Tibial nerve (tissue), 4 donors: ENCODE measurements around the gene PIN1. TPM values are rescaled to one million over a fixed set of nuclear protein-coding genes. Genes with fewer than 3 reads are reported as not detected.
"Not testable (repeated sequence)": the region's sequence is repeated elsewhere in the genome, so short reads cannot be mapped to it uniquely, and the experiment has no call there.

ENCODE experiments used
- DNase-seq, 2 donors: peaks; one replicate each; pipeline ENCODE4 v3.0.0-alpha.2; 2019; ENCODE audit warnings: low spot score in 2 of 2
- H3K27ac ChIP-seq, 4 donors: fragments of 200-600 bp; sonication (generic) in 3 of 4; one replicate each; pipeline ENCODE4 v1.5.1; 2017 to 2019; ENCODE audit warnings: mild to moderate bottlenecking in 1 of 4
- H3K27me3 ChIP-seq, 2 donors: fragments of 200-600 bp; sonication (generic) in 1 of 2; one replicate each; pipeline versions ENCODE4 v1.5.1 to v1.6.0; 2017 to 2019
- H3K36me3 ChIP-seq, 3 donors: fragments of 200-600 bp; sonication (generic); one replicate each; pipeline ENCODE4 v1.5.1; 2018 to 2019
- H3K4me1 ChIP-seq, 4 donors: fragments of 200-600 bp; sonication (generic) in 3 of 4; one replicate each; pipeline ENCODE4 v1.5.1; 2017 to 2019
- H3K4me3 ChIP-seq, 4 donors: fragments of 200-600 bp; sonication (generic) in 3 of 4; one replicate each; pipeline ENCODE4 v1.5.1; 2017 to 2019; ENCODE audit warnings: mild to moderate bottlenecking in 1 of 4, moderate library complexity in 1 of 4
- H3K9me3 ChIP-seq, 4 donors: fragments of 200-600 bp; sonication (generic) in 3 of 4; one replicate each; pipeline ENCODE4 v1.5.1; 2017 to 2019
- CTCF ChIP-seq, 5 experiments: fragments of 200-600 bp in 3 of 5; fragments of 450-650 bp in 2 of 5; sonication (generic) in 3 of 5; IDR thresholded peaks; one replicate each; pipeline ENCODE4 v1.5.1; 2016 to 2019; ENCODE audit warnings: antibody characterized with exemption in 5 of 5, mild to moderate bottlenecking in 3 of 5, moderate library complexity in 2 of 5
- EP300 ChIP-seq, 2 donors: sonication (generic); formaldehyde crosslinking; IDR thresholded peaks; one replicate each; pipeline ENCODE4 v1.6.1; 2017; ENCODE audit warnings: antibody characterized with exemption in 2 of 2, mild to moderate bottlenecking in 1 of 2
- POLR2A ChIP-seq, 2 donors: fragments of 450-650 bp; IDR thresholded peaks; one replicate each; pipeline ENCODE4 v1.6.1; 2017; ENCODE audit warnings: antibody characterized with exemption in 2 of 2, mild to moderate bottlenecking in 2 of 2, moderate library complexity in 2 of 2
- WGBS, 2 donors: methylation state at CpG; one replicate each; pipeline ENCODE4 v1.1.5; 2018; 5-methylcytosine and 5-hydroxymethylcytosine counted together
- total RNA-seq, 4 donors: library from RNA; depleted of rRNA; stranded (reverse); fragments of >200 nt; gene quantifications; one replicate each; pipeline ENCODE4 v1.1.0, GENCODE V29; 2016

PIN1 gene
- total RNA-seq, 4 donors from 2014 or later, result 90.6 to 124 (median 103) TPM

- Histone ChIP-seq H3K4me1 (peaks cover 0 to 17% (median 0%) of the 10 kb centered on the region in 4 donors), H3K27ac (no peak overlapping the region), H3K9me3 (no peaks in the 10 kb centered on the region), H3K27me3 (no peaks in the 10 kb centered on the region), H3K36me3 (peaks cover 0 to 99% (median 16%) of the 10 kb centered on the region in 3 donors), H3K4me3 (no peak overlapping the region)
- 79 to 88% methylated on average over 9 of the region's 9 CpGs for WGBS, 2 donors
- DNase-seq, result no peak
- TF ChIP-seq EP300 (IDR thresholded peaks at IDR 0.05), result no peak
- TF ChIP-seq CTCF (IDR thresholded peaks at IDR 0.05), result no peak
- TF ChIP-seq POLR2A (IDR thresholded peaks at IDR 0.05), result no peak
Observed at GRCh38 chr19:9842834-9843625, 7.9 kb downstream of the PIN1 start.

- 95 to 96% methylated on average over 12 of the region's 12 CpGs for WGBS, 2 donors
- not testable (repeated sequence) for H3K4me3 ChIP-seq, DNase-seq, H3K27ac ChIP-seq, H3K9me3 ChIP-seq, H3K27me3 ChIP-seq
- Histone ChIP-seq H3K4me1 (peaks cover 0 to 10% (median 0%) of the 10 kb centered on the region in 4 donors), H3K36me3 (peaks cover 0 to 99% (median 16%) of the 10 kb centered on the region in 3 donors)
Observed at GRCh38 chr19:9843626-9844273, 8.6 kb downstream of the PIN1 start.

- Histone ChIP-seq H3K27me3 (no peaks in the 10 kb centered on the region), H3K27ac (peak overlapping the region in 1 of 4 donors; percentile 54), H3K9me3 (no peaks in the 10 kb centered on the region), H3K4me1 (peaks cover 0 to 19% (median 0%) of the 10 kb centered on the region in 4 donors), H3K4me3 (no peak overlapping the region), H3K36me3 (peaks cover 0 to 76% (median 10%) of the 10 kb centered on the region in 3 donors)
- TF ChIP-seq CTCF (IDR thresholded peaks at IDR 0.05), result peak in 2 of 5 experiments; percentile 24 to 27
- TF ChIP-seq POLR2A (IDR thresholded peaks at IDR 0.05), result no peak
- no peak for TF ChIP-seq EP300 (IDR thresholded peaks at IDR 0.05)
- WGBS, 2 donors, result 29 to 38% methylated on average over 9 of the region's 13 CpGs
- no peak for DNase-seq
Observed at GRCh38 chr19:9847087-9847671, 12.1 kb downstream of the PIN1 start.

GRCh38 chr19:9848060-9848459 lies 12.9 kb downstream of the PIN1 start:
- TF ChIP-seq EP300 (IDR thresholded peaks at IDR 0.05) (no peak), POLR2A (IDR thresholded peaks at IDR 0.05) (no peak), CTCF (IDR thresholded peaks at IDR 0.05) (peak in 1 of 5 experiments; percentile 9)
- H3K36me3 ChIP-seq, result peaks cover 0 to 67% (median 3%) of the 10 kb centered on the region in 3 donors
- H3K4me1 ChIP-seq, result peaks cover 0 to 19% (median 0%) of the 10 kb centered on the region in 4 donors
- no peaks in the 10 kb centered on the region for H3K9me3 ChIP-seq
- WGBS, 2 donors, result 64% methylated on average over 2 of the region's 4 CpGs; no CpG with 5 or more reads in 1 of the 2 donors
- H3K4me3 ChIP-seq, result no peak overlapping the region
- no peaks in the 10 kb centered on the region for H3K27me3 ChIP-seq
- H3K27ac ChIP-seq, result no peak overlapping the region
- no peak for DNase-seq

- H3K36me3 ChIP-seq, result peaks cover 0 to 60% (median 0%) of the 10 kb centered on the region in 3 donors
- DNase-seq, result no peak
- no peak overlapping the region for H3K27ac ChIP-seq
- TF ChIP-seq CTCF (IDR thresholded peaks at IDR 0.05), result no peak
- TF ChIP-seq EP300 (IDR thresholded peaks at IDR 0.05), result no peak
- TF ChIP-seq POLR2A (IDR thresholded peaks at IDR 0.05), result no peak
- peaks cover 0 to 23% (median 0%) of the 10 kb centered on the region in 4 donors for H3K4me1 ChIP-seq
- WGBS, 2 donors, result 75 to 81% methylated on average over 17 to 19 of the region's 23 CpGs
- no peaks in the 10 kb centered on the region for H3K27me3 ChIP-seq
- no peak overlapping the region for H3K4me3 ChIP-seq
- no peaks in the 10 kb centered on the region for H3K9me3 ChIP-seq
Observed at GRCh38 chr19:9848762-9849161, 13.6 kb downstream of the PIN1 start.
